Neuronal stem cell (in vitro differentiated cells): Measurements from ENCODE around the gene CRP.

Experiments
- DNase-seq: peaks from one replicate; pipeline ENCODE4 v3.0.0-alpha.2; 2013; ENCODE audit warnings: low spot score
- H2AFZ ChIP-seq: one replicate; pipeline ENCODE4 v1.6.1; 2013; ENCODE audit warnings: mild to moderate bottlenecking, low read length, inconsistent platforms
- H2AK5ac ChIP-seq: 2 replicates; pipeline ENCODE4 v1.6.1; 2013; ENCODE audit warnings: low read depth, mild to moderate bottlenecking, inconsistent platforms, low read length, moderate library complexity, mixed read lengths
- H2BK120ac ChIP-seq: 2 replicates; pipeline ENCODE4 v1.6.1; 2013; ENCODE audit warnings: low read depth, mild to moderate bottlenecking, inconsistent platforms, low read length, moderate library complexity, mixed read lengths
- H2BK12ac ChIP-seq: one replicate; pipeline ENCODE4 v1.6.1; 2013; ENCODE audit warnings: low read length, inconsistent platforms
- H2BK15ac ChIP-seq: 2 replicates; pipeline ENCODE4 v1.6.1; 2013; ENCODE audit warnings: mild to moderate bottlenecking, low read length, inconsistent platforms, mixed read lengths
- H2BK5ac ChIP-seq: one replicate; pipeline ENCODE4 v1.6.1; 2013; ENCODE audit warnings: inconsistent platforms, mild to moderate bottlenecking, low read length, moderate library complexity
- H3K14ac ChIP-seq: one replicate; pipeline ENCODE4 v1.6.1; 2013; ENCODE audit warnings: low read length, inconsistent platforms
- H3K18ac ChIP-seq: 2 replicates; pipeline ENCODE4 v1.6.1; 2013; ENCODE audit warnings: low read length, inconsistent platforms
- H3K23ac ChIP-seq: 2 replicates; pipeline ENCODE4 v1.6.1; 2013; ENCODE audit warnings: low read depth, mild to moderate bottlenecking, mixed read lengths, low read length, inconsistent platforms; ENCODE audit not compliant: poor library complexity
- H3K27ac ChIP-seq: replicated peaks from 3 replicates; pipeline ENCODE4 v1.5.1; 2013; ENCODE audit warnings: low read length, inconsistent platforms
- H3K27me3 ChIP-seq, 3 experiments: 2 replicates each; pipeline ENCODE4 v1.6.1; 2013; ENCODE audit warnings: low read length in 3 of 3, mild to moderate bottlenecking in 2 of 3, inconsistent platforms in 1 of 3, low read depth in 1 of 3, mixed read lengths in 1 of 3, moderate library complexity in 1 of 3; ENCODE audit not compliant: control insufficient read depth in 3 of 3, insufficient read depth in 3 of 3
- H3K36me3 ChIP-seq, 2 donors: replicated peaks in 1 of 2; 2 replicates each; pipeline ENCODE4 v1.6.1; 2013; ENCODE audit warnings: low read length in 2 of 2; ENCODE audit not compliant: control insufficient read depth in 2 of 2, insufficient read depth in 2 of 2
- H3K4ac ChIP-seq: 2 replicates; pipeline ENCODE4 v1.6.1; 2013; ENCODE audit warnings: inconsistent platforms, mild to moderate bottlenecking, low read length, moderate library complexity
- H3K4me1 ChIP-seq, 2 donors: 1 replicate in 1 of 2; 2 replicates in 1 of 2; pipeline ENCODE4 v1.6.1; 2013; ENCODE audit warnings: low read length in 2 of 2, low read depth in 1 of 2; ENCODE audit not compliant: control insufficient read depth in 2 of 2, insufficient read depth in 1 of 2
- H3K4me2 ChIP-seq: one replicate; pipeline ENCODE4 v1.6.1; 2013; ENCODE audit warnings: mild to moderate bottlenecking, low read length, inconsistent platforms; ENCODE audit not compliant: insufficient read depth, poor library complexity, severe bottlenecking
- H3K4me3 ChIP-seq, 2 donors: 2 replicates each; pipeline ENCODE4 v1.5.1; 2013; ENCODE audit warnings: low read length in 2 of 2, mild to moderate bottlenecking in 2 of 2, inconsistent platforms in 1 of 2, moderate library complexity in 1 of 2
- H3K79me1 ChIP-seq: one replicate; pipeline ENCODE4 v1.6.1; 2013; ENCODE audit warnings: low read depth, mild to moderate bottlenecking, inconsistent platforms, low read length, moderate library complexity
- H3K9ac ChIP-seq: one replicate; pipeline ENCODE4 v1.6.1; 2013; ENCODE audit warnings: mild to moderate bottlenecking, low read depth, low read length, inconsistent platforms; ENCODE audit not compliant: poor library complexity
- H3K9me3 ChIP-seq, 2 donors: replicated peaks in 1 of 2; 2 replicates each; pipeline versions ENCODE3 to v1.6.1; 2013; ENCODE audit warnings: low read length in 2 of 2, mild to moderate bottlenecking in 2 of 2, inconsistent platforms in 1 of 2, low read depth in 1 of 2, mixed read lengths in 1 of 2, moderate library complexity in 1 of 2; ENCODE audit not compliant: control insufficient read depth in 2 of 2, insufficient read depth in 1 of 2
- H4K8ac ChIP-seq: one replicate; pipeline ENCODE4 v1.6.1; 2013; ENCODE audit warnings: low read depth, mild to moderate bottlenecking, inconsistent platforms, low read length, moderate library complexity
- H4K91ac ChIP-seq: one replicate; pipeline ENCODE4 v1.6.1; 2013; ENCODE audit warnings: low read length, low read depth, mild to moderate bottlenecking, inconsistent platforms; ENCODE audit not compliant: poor library complexity
- WGBS, 2 donors: extraction: QIAGEN DNeasy Blood & Tissue Kit; methylation state at CpG; one replicate each; pipeline ENCODE4 v1.1.7; 2013; ENCODE audit warnings: missing lambda C conversion rate in 2 of 2, mixed read lengths in 1 of 2; ENCODE audit not compliant: insufficient read length in 2 of 2, insufficient replicate concordance in 1 of 2; ENCODE audit errors: extremely low coverage in 2 of 2; 5-methylcytosine and 5-hydroxymethylcytosine counted together

Gene CRP

GRCh38 chr1:159712080-159712479 lies 2.3 kb downstream of the CRP start:
- H3K23ac ChIP-seq: no peak overlapping the region
- H3K27ac ChIP-seq: no peak overlapping the region
- no peak overlapping the region for H4K91ac ChIP-seq
- no peak overlapping the region for H2BK120ac ChIP-seq
- H3K4me2 ChIP-seq: no peak overlapping the region
- no peak overlapping the region for H3K4me3 ChIP-seq
- H2BK5ac ChIP-seq: no peak overlapping the region
- H4K8ac ChIP-seq: no peak overlapping the region
- H3K4ac ChIP-seq: no peak overlapping the region
- no peaks in the 10 kb centered on the region for H3K9me3 ChIP-seq
- H3K4me1 ChIP-seq: no peaks in the 10 kb centered on the region
- no peak overlapping the region for H3K9ac ChIP-seq
- DNase-seq: no peak
- no peak overlapping the region for H3K14ac ChIP-seq
- WGBS, 2 donors: no CpG with 5 or more reads among the region's 1 CpG
- H3K27me3 ChIP-seq: peaks cover 0 to 8% (median 0%) of the 10 kb centered on the region in 3 experiments
- H3K36me3 ChIP-seq: no peaks in the 10 kb centered on the region
- no peak overlapping the region for H2AFZ ChIP-seq
- no peak overlapping the region for H2AK5ac ChIP-seq
- H3K18ac ChIP-seq: no peak overlapping the region
- no peaks in the 10 kb centered on the region for H3K79me1 ChIP-seq
- no peak overlapping the region for H2BK12ac ChIP-seq
- H2BK15ac ChIP-seq: no peak overlapping the region

DNA sequence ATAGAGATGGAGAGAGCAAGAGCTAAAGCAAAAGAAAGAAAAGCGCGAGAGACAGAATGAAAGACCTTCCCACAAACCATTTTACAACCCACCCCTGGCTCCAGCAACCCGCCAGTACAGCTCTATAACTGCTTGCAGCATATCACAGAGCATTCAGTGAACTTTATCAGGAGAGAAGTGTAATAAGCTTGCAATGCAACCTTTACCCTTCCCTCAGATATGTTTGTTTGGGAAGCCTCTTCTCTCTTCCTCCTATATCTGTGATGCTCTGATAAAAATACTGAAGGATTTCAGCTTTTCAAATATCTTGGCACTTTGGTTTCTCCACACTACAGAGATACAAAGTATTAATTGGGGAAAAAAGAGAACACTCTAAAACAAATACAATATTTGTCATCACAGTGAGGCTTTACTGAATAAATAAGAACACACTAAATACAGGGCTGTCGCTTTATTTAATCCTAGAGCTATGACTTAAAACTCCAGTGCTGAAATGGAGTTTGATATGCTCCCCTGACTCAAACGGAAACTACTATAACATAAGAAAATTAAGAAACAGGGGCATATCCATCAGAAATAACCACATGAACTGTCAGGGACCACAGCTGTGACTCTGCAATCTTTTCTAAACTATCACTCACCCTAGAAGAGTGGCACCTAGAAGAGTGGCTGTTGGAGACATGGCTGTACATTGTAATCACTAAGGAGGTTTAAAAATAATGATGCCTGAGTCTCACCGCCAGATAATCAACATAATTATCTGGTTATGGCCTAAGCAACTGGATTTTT lies 6.7 kb downstream of the CRP start:
- Histone ChIP-seq H3K18ac (no peak overlapping the region), H3K27ac (no peak overlapping the region), H3K4me3 (no peak overlapping the region), H3K9ac (no peak overlapping the region), H3K9me3 (no peaks in the 10 kb centered on the region), H3K4ac (no peak overlapping the region), H3K4me2 (no peak overlapping the region), H3K27me3 (peaks cover 0 to 8% (median 0%) of the 10 kb centered on the region in 3 experiments), H3K79me1 (no peaks in the 10 kb centered on the region), H2BK15ac (no peak overlapping the region), H4K8ac (no peak overlapping the region), H3K23ac (no peak overlapping the region), H4K91ac (no peak overlapping the region), H3K14ac (no peak overlapping the region), H2BK5ac (no peak overlapping the region), H3K36me3 (no peaks in the 10 kb centered on the region), H3K4me1 (peaks cover 0 to 1% of the 10 kb centered on the region in 2 donors), H2BK120ac (no peak overlapping the region), H2AFZ (no peak overlapping the region), H2BK12ac (no peak overlapping the region), H2AK5ac (no peak overlapping the region)
- WGBS, 2 donors: no CpG with 5 or more reads among the region's 6 CpGs
- DNase-seq: no peak

- Histone ChIP-seq H3K23ac (no peak overlapping the region), H3K9me3 (no peaks in the 10 kb centered on the region), H3K27me3 (peaks cover 0 to 8% (median 0%) of the 10 kb centered on the region in 3 experiments), H2BK120ac (no peak overlapping the region), H2BK12ac (no peak overlapping the region), H4K8ac (no peak overlapping the region), H3K27ac (no peak overlapping the region), H3K79me1 (no peaks in the 10 kb centered on the region), H3K14ac (no peak overlapping the region), H2BK5ac (no peak overlapping the region), H3K9ac (no peak overlapping the region), H3K4ac (no peak overlapping the region), H3K4me2 (no peak overlapping the region), H2AK5ac (no peak overlapping the region), H3K36me3 (no peaks in the 10 kb centered on the region), H3K4me3 (no peak overlapping the region), H3K18ac (no peak overlapping the region), H3K4me1 (peaks cover 0 to 1% of the 10 kb centered on the region in 2 donors), H2AFZ (no peak overlapping the region), H2BK15ac (no peak overlapping the region), H4K91ac (no peak overlapping the region)
- no CpG with 5 or more reads among the region's 3 CpGs for WGBS, 2 donors
- no peak for DNase-seq
Observed at GRCh38 chr1:159705904-159706256, 8.5 kb downstream of the CRP start.

DNA sequence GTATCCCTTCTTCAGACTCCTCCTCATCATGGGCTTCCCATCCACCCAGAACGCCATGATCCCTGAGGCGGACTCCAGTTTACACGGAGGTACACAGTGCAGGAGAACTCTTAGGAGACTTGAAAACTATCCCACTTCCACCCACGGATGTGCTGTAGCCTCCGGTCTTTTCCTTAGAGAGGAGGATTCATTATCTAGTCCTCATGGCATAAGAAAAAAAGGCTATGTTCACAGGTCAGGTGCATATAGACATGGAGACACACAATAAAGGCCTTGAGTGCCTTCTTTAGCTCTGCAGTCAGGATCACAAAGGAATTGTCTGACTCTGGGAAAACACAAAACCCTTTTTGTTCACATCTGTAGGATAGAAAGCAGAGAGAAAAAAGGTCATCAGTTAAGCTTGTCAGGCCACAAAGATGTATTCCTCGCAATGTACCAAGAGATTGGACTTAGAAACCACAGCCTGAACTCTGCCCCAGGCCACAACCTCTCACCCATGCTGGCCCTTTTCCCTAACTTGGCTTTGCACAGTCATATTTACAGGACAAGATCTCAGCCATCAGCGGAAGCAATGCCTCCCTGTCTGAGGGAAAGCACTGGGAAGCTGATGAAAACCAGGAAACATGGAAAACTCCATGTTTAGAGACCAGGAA lies 9.0 kb downstream of the CRP start:
- Histone ChIP-seq H3K4me3 (no peak overlapping the region), H2BK12ac (no peak overlapping the region), H2BK120ac (no peak overlapping the region), H4K8ac (no peak overlapping the region), H2AK5ac (no peak overlapping the region), H3K27me3 (peaks cover 0 to 8% (median 0%) of the 10 kb centered on the region in 3 experiments), H3K4ac (no peak overlapping the region), H3K4me2 (no peak overlapping the region), H3K27ac (no peak overlapping the region), H3K18ac (no peak overlapping the region), H4K91ac (no peak overlapping the region), H3K36me3 (no peaks in the 10 kb centered on the region), H3K79me1 (no peaks in the 10 kb centered on the region), H2AFZ (no peak overlapping the region), H3K14ac (no peak overlapping the region), H2BK15ac (no peak overlapping the region), H3K9me3 (no peaks in the 10 kb centered on the region), H3K23ac (no peak overlapping the region), H3K4me1 (peaks cover 0 to 1% of the 10 kb centered on the region in 2 donors), H3K9ac (no peak overlapping the region), H2BK5ac (no peak overlapping the region)
- no peak for DNase-seq
- WGBS, 2 donors: no CpG with 5 or more reads among the region's 7 CpGs
